Measurements from ENCODE around the gene PPP6C. TPM values are rescaled to one million over a fixed set of nuclear protein-coding genes. Genes with fewer than 3 reads are reported as not detected.
"Not testable (repeated sequence)": the region's sequence is repeated elsewhere in the genome, so short reads cannot be mapped to it uniquely, and the experiment has no call there.

Gene PPP6C
- total RNA-seq, 1 experiment from 2014 or later, result 22.7 TPM

- no TSS peak for BruUV-seq (replicated peaks)
- Mint-ChIP-seq H3K4me3 (ENCODE audit: low read depth, unreplicated experiment) (no peak overlapping the region), H3K27me3 (ENCODE audit: unreplicated experiment) (no peaks in the 10 kb centered on the region), H3K9me3 (ENCODE audit: low read depth, unreplicated experiment) (no peaks in the 10 kb centered on the region), H3K27ac (ENCODE audit: unreplicated experiment) (no peak overlapping the region), H3K36me3 (ENCODE audit: insufficient read depth, unreplicated experiment) (no peaks in the 10 kb centered on the region), H3K4me1 (ENCODE audit: low read depth, unreplicated experiment) (no peaks in the 10 kb centered on the region)
- CTCF ChIA-PET, result interaction anchor here (0.6 kb wide), 1 partner anchor 1090 kb away, joined by 3 read pairs; no protein-coding TSS in a partner anchor
- TF ChIP-seq, protein P1, sequence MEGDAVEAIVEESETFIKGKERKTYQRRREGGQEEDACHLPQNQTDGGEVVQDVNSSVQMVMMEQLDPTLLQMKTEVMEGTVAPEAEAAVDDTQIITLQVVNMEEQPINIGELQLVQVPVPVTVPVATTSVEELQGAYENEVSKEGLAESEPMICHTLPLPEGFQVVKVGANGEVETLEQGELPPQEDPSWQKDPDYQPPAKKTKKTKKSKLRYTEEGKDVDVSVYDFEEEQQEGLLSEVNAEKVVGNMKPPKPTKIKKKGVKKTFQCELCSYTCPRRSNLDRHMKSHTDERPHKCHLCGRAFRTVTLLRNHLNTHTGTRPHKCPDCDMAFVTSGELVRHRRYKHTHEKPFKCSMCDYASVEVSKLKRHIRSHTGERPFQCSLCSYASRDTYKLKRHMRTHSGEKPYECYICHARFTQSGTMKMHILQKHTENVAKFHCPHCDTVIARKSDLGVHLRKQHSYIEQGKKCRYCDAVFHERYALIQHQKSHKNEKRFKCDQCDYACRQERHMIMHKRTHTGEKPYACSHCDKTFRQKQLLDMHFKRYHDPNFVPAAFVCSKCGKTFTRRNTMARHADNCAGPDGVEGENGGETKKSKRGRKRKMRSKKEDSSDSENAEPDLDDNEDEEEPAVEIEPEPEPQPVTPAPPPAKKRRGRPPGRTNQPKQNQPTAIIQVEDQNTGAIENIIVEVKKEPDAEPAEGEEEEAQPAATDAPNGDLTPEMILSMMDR (IDR thresholded peaks at IDR 0.05; ENCODE audit: unreplicated experiment), result no peak
- intact Hi-C loops (cut with micrococcal nuclease; ENCODE audit: unreplicated experiment), result no loop called here
- DNase-seq, result no peak
Observed at GRCh38 chr9:125125523-125125922, 64.1 kb downstream of the PPP6C start.

DNA sequence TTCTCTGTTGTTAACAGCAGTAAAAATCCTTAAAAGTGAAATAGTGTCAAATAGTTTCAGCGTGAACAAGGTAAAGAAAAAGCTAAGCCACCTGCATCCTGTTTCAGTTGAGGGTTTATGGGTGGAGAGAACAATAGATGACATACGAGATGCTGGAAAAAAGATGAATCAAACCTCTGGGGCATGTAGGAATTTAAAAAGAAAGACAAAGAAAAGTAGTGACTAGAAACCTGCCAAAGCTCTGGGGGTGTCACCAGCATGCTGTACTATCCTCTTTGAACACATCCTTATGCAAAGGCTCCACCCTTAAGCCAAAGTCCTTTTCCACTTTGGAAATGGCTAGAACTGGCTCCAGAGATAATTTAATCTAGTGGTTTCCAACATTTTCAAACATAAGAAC lies 68.5 kb downstream of the PPP6C start:
- Mint-ChIP-seq H3K4me1 (ENCODE audit: low read depth, unreplicated experiment) (no peaks in the 10 kb centered on the region), H3K36me3 (ENCODE audit: insufficient read depth, unreplicated experiment) (no peaks in the 10 kb centered on the region), H3K27ac (ENCODE audit: unreplicated experiment) (no peak overlapping the region), H3K27me3 (ENCODE audit: unreplicated experiment) (no peaks in the 10 kb centered on the region), H3K9me3 (ENCODE audit: low read depth, unreplicated experiment) (no peaks in the 10 kb centered on the region), H3K4me3 (ENCODE audit: low read depth, unreplicated experiment) (no peak overlapping the region)
- intact Hi-C loops (cut with micrococcal nuclease; ENCODE audit: unreplicated experiment), result no loop called here
- CTCF ChIA-PET, result no interaction called here
- TF ChIP-seq, protein P1 (IDR thresholded peaks at IDR 0.05; ENCODE audit: unreplicated experiment), result no peak
- DNase-seq, result no peak
- no TSS peak for BruUV-seq (replicated peaks)

GRCh38 chr9:125119643-125120286 lies 69.8 kb downstream of the PPP6C start:
- Mint-ChIP-seq H3K27ac (ENCODE audit: unreplicated experiment) (no peak overlapping the region), H3K9me3 (ENCODE audit: low read depth, unreplicated experiment) (no peaks in the 10 kb centered on the region), H3K4me1 (ENCODE audit: low read depth, unreplicated experiment) (no peaks in the 10 kb centered on the region), H3K27me3 (ENCODE audit: unreplicated experiment) (no peaks in the 10 kb centered on the region), H3K36me3 (ENCODE audit: insufficient read depth, unreplicated experiment) (no peaks in the 10 kb centered on the region), H3K4me3 (ENCODE audit: low read depth, unreplicated experiment) (no peak overlapping the region)
- TF ChIP-seq, protein P1 (IDR thresholded peaks at IDR 0.05; ENCODE audit: unreplicated experiment), result no peak
- CTCF ChIA-PET, result no interaction called here
- no peak for DNase-seq
- BruUV-seq (replicated peaks), result no TSS peak
- intact Hi-C loops (cut with micrococcal nuclease; ENCODE audit: unreplicated experiment), result no loop called here

- CTCF ChIA-PET; H3K36me3 Mint-ChIP-seq (ENCODE audit: insufficient read depth, unreplicated experiment); H3K9me3 Mint-ChIP-seq (ENCODE audit: low read depth, unreplicated experiment); H3K27ac Mint-ChIP-seq (ENCODE audit: unreplicated experiment); H3K4me1 Mint-ChIP-seq (ENCODE audit: low read depth, unreplicated experiment); intact Hi-C loops (cut with micrococcal nuclease; ENCODE audit: unreplicated experiment); DNase-seq; H3K27me3 Mint-ChIP-seq (ENCODE audit: unreplicated experiment); H3K4me3 Mint-ChIP-seq (ENCODE audit: low read depth, unreplicated experiment); BruUV-seq (replicated peaks): not testable (repeated sequence)
Observed at GRCh38 chr9:125118696-125119095, 70.9 kb downstream of the PPP6C start.

- BruUV-seq (replicated peaks); H3K27me3 Mint-ChIP-seq (ENCODE audit: unreplicated experiment); H3K36me3 Mint-ChIP-seq (ENCODE audit: insufficient read depth, unreplicated experiment); H3K27ac Mint-ChIP-seq (ENCODE audit: unreplicated experiment); DNase-seq; H3K4me1 Mint-ChIP-seq (ENCODE audit: low read depth, unreplicated experiment); H3K9me3 Mint-ChIP-seq (ENCODE audit: low read depth, unreplicated experiment); intact Hi-C loops (cut with micrococcal nuclease; ENCODE audit: unreplicated experiment); H3K4me3 Mint-ChIP-seq (ENCODE audit: low read depth, unreplicated experiment): not testable (repeated sequence)
- CTCF ChIA-PET, result interaction anchor here (0.7 kb wide), 1 partner anchor 348 kb away, joined by 8 read pairs; no protein-coding TSS in a partner anchor
Observed at GRCh38 chr9:125114503-125114902, 75.1 kb downstream of the PPP6C start.

All from Calu3 (cell line).